Upper lobe of right lung (tissue), 1 donor: Measurements from ENCODE around the gene NUP214. TPM values are rescaled to one million over a fixed set of nuclear protein-coding genes. Genes with fewer than 3 reads are reported as not detected.
A peak's percentile ranks its signal among the peaks of the same experiment; 100 is the strongest.

Experiments
- ATAC-seq: fragments of 200-7000 bp; cut with Tn5 transposase; one replicate; pipeline ENCODE4 v1.9.1; 2020; ENCODE audit warnings: mild to moderate bottlenecking, moderate library complexity
- DNase-seq: peaks from one replicate; pipeline ENCODE4 v3.0.0-alpha.2; 2020
- H3K27ac ChIP-seq: fragments of 200-600 bp; one replicate; pipeline ENCODE4 v1.8.0; 2022
- H3K27me3 ChIP-seq: fragments of 200-600 bp; one replicate; pipeline ENCODE4 v1.8.0; 2022; ENCODE audit warnings: mild to moderate bottlenecking
- H3K36me3 ChIP-seq: fragments of 200-600 bp; one replicate; pipeline ENCODE4 v1.8.0; 2022
- H3K4me1 ChIP-seq: fragments of 200-600 bp; one replicate; pipeline ENCODE4 v1.8.0; 2022
- H3K4me3 ChIP-seq: fragments of 200-600 bp; one replicate; pipeline ENCODE4 v1.8.0; 2022; ENCODE audit warnings: mild to moderate bottlenecking
- H3K9me3 ChIP-seq: fragments of 200-600 bp; one replicate; pipeline ENCODE4 v1.8.0; 2022
- intact Hi-C: fragments of 100-400 bp; cut with DNase I; formaldehyde crosslinking; loops from one replicate; pipeline ENCODE4 v1.11.0; 2022
- total RNA-seq: library from RNA; stranded (reverse); fragmentation: NEBNext Ultra II Directional; extraction: Animal tissue kit (Norgen Biotek cat#: 25700); gene quantifications from one replicate; pipeline ENCODE4 v1.2.1, GENCODE V29; 2021
- TF ChIP-seq, protein P1 (sequence below): fragments of 200-600 bp; IDR thresholded peaks from one replicate; pipeline ENCODE4 v1.8.0; 2022; ENCODE audit warnings: antibody characterized with exemption
- donor health status: DM: no; HTN: yes; CAD: no; lungs with severe emphysema.

The NUP214 gene
- total RNA-seq, 1 donor from 2014 or later, result 52.2 TPM

DNA sequence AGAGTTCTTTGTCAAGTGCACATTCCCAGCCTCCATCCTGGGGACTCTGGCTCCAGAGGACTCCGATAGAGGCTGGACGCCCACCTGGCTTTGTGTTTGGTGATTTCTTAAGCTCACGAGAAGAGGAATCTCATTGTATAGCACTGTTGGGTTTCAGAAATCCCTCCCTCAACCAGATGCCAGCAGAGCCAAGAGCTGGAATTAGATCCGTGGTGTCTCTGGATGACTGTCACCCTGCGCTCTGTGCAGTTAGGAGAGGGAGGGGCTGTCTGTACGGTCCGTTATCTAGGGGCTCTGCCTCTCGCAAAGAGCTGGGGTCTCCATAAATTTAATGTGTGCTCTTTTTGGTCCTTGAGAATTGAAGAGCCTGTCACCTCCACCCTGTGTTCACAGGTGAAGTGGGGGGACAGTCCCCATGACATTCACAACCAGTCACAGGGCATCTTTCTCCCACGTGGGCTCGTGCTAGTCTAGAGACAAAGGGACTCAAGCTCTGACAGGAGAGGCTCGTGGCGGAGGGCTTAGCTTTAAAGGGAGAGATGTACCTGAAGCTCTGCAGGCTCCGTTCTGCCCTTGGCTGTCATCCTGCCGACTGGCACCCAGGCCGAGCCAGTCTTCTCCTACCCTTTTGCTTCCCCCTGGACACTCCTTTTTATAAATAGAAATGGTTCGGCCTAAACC, 109.6 kb downstream of the NUP214 start:
- H3K9me3 ChIP-seq, result no peaks in the 10 kb centered on the region
- DNase-seq (no peak), ATAC-seq (no peak)
- H3K4me1 ChIP-seq, result peaks cover 18% of the 10 kb centered on the region
- peaks cover 49% of the 10 kb centered on the region for H3K36me3 ChIP-seq
- no peak overlapping the region for H3K27ac ChIP-seq
- intact Hi-C loops, result no loop called here
- no peaks in the 10 kb centered on the region for H3K27me3 ChIP-seq
- TF ChIP-seq, protein P1, sequence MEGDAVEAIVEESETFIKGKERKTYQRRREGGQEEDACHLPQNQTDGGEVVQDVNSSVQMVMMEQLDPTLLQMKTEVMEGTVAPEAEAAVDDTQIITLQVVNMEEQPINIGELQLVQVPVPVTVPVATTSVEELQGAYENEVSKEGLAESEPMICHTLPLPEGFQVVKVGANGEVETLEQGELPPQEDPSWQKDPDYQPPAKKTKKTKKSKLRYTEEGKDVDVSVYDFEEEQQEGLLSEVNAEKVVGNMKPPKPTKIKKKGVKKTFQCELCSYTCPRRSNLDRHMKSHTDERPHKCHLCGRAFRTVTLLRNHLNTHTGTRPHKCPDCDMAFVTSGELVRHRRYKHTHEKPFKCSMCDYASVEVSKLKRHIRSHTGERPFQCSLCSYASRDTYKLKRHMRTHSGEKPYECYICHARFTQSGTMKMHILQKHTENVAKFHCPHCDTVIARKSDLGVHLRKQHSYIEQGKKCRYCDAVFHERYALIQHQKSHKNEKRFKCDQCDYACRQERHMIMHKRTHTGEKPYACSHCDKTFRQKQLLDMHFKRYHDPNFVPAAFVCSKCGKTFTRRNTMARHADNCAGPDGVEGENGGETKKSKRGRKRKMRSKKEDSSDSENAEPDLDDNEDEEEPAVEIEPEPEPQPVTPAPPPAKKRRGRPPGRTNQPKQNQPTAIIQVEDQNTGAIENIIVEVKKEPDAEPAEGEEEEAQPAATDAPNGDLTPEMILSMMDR, result no peak
- H3K4me3 ChIP-seq, result no peak overlapping the region

DNA sequence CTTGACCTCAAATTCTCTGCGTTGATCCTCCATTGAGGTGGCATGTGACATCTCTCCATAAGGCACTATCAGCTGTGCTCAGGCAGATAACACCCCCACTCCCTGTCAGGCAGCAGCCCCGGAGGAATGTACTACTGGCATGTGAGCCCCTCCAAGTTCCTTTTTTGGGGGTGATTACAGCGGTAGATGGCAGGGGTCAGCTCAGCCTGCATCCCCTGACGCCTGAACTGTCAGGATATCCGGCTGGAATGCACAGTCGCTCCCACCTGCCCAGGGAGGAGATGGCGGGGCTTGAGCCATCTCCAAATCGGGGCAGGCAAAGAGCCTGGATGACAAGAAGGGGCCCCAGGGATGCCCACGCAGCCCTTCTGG, 110.1 kb downstream of the NUP214 start:
- TF ChIP-seq, protein P1, result no peak
- no peak overlapping the region for H3K27ac ChIP-seq
- DNase-seq, result no peak

DNA sequence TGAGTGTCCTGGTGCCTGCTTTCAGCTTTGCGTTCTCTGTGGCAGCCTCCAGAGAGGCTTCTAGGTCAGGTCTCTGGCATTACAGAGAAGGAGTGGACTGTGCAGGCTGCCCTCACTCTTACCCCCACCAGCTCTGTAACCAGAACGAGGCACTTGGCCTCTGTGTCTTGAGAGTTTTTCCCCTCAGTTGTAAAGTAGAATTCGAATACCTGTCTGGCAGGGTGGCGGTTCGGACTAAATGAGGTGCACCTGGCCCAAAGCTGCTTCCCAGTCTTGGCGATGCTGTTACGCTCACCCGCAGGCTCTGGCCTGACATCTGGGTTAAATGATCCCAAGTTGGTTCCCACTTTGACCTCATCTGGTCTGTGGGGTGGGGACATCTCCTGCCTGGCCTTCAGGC, 110.8 kb downstream of the NUP214 start:
- intact Hi-C loops, result no loop called here
- ATAC-seq, result no peak
- DNase-seq, result no peak
- no peak overlapping the region for H3K27ac ChIP-seq
- H3K4me1 ChIP-seq, result peaks cover 18% of the 10 kb centered on the region
- TF ChIP-seq, protein P1, result no peak
- no peaks in the 10 kb centered on the region for H3K9me3 ChIP-seq
- peaks cover 39% of the 10 kb centered on the region for H3K36me3 ChIP-seq
- H3K4me3 ChIP-seq, result no peak overlapping the region
- H3K27me3 ChIP-seq, result no peaks in the 10 kb centered on the region

More for the DNA sequence above, 110.1 kb downstream of the NUP214 start:
- Histone ChIP-seq H3K27me3 (no peaks in the 10 kb centered on the region), H3K4me3 (no peak overlapping the region), H3K9me3 (no peaks in the 10 kb centered on the region), H3K4me1 (peaks cover 18% of the 10 kb centered on the region), H3K36me3 (peaks cover 46% of the 10 kb centered on the region)
- no peak for ATAC-seq
- intact Hi-C loops, result no loop called here

DNA sequence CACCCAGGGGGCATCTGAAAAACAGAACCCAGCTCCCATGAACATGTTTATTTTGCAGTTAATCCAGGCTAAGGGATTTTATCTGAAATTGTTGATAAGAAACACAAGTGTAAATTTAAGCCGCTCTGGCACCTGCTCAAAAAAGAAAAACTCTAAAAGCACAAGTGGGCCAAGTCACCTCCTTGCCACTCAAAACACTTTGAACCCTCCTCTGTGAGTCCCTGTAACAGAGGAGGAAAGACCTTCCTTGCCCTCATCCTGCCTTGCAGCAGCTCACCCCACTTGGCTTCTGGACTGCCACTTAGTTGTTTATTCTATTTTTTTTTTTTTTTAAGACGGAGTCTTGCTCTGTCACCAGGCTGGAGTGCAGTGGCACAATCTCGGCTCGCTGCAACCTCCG, 111.4 kb downstream of the NUP214 start:
- H3K27ac ChIP-seq, result no peak overlapping the region
- peaks cover 18% of the 10 kb centered on the region for H3K4me1 ChIP-seq
- H3K9me3 ChIP-seq, result no peaks in the 10 kb centered on the region
- DNase-seq (no peak), ATAC-seq (peak; percentile 43)
- TF ChIP-seq, protein P1, result no peak
- intact Hi-C loops, result no loop called here
- no peaks in the 10 kb centered on the region for H3K27me3 ChIP-seq
- H3K36me3 ChIP-seq, result peaks cover 33% of the 10 kb centered on the region
- H3K4me3 ChIP-seq, result no peak overlapping the region

DNA sequence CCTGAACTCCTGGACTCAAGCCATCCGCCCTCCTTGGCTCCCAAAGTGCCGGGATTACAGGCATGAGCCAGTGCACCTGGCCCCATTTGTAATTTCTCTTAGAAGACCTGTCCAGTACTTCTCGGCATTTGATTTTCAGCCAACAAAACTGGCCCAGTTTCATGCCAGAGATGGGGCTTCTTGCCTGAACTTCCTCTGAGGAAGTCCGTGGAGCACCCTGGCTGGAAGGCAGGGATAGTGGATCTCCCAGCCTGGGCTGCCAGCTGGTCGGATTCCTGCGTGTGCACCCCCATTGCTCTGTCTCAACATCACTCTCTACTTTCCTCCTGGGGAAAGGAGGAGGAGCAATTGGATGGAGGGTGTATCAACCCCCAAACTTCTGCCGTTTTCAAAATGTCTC, 111.9 kb downstream of the NUP214 start:
- Histone ChIP-seq H3K27ac (peak overlapping the region; percentile 68), H3K9me3 (no peaks in the 10 kb centered on the region)

More for the DNA sequence above, 111.9 kb downstream of the NUP214 start:
- intact Hi-C loops, result no loop called here
- peaks cover 18% of the 10 kb centered on the region for H3K4me1 ChIP-seq
- peaks cover 27% of the 10 kb centered on the region for H3K36me3 ChIP-seq
- no peak for DNase-seq
- TF ChIP-seq, protein P1, result no peak
- no peak overlapping the region for H3K4me3 ChIP-seq
- no peaks in the 10 kb centered on the region for H3K27me3 ChIP-seq
- ATAC-seq, result no peak
